Measurements from ENCODE around the gene ANKRD42.
A peak's percentile ranks its signal among the peaks of the same experiment; 100 is the strongest.
"Not testable (repeated sequence)": the region's sequence is repeated elsewhere in the genome, so short reads cannot be mapped to it uniquely, and the experiment has no call there.

Gene ANKRD42

DNA sequence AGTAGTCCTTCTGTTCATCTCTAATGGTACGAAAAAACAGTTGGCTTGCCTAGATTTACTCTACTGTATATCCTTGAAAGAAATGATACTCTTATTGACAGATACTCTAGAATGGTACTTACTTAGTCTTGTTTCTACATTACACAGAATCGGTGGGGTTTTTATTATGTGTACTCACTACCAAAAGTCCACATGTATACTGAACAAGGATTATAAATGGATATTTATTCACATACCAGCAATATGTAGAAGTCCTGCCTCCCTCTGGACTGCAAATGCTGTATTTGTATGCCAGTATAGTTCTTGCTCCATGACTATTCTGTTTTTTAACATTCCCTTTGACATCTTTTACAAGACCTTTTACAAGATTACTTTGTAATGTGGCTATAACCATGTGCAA lies 22.6 kb upstream of the ANKRD42 start:
- FAIRE-seq, result no peak

DNA sequence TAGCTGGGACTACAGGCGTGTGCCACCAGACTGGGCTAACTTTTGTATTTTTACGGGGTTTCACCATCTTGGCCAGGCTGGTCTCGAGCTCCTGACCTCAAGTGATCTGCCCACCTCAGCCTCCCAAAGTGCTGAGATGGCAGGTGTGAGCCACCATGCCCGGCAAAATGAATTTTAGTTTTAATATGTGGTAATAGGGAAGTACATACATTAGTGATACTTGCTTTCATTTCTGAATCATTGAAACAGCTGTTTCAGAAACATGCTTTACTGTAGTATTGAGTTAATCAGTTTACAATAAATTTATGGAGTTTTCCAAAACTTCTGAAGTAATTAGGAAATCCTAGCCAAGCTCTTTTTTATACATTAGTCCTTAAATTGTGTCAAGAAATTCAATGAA lies 21.0 kb upstream of the ANKRD42 start:
- no peak for FAIRE-seq
- DNase-seq (ENCODE audit: insufficient read length, low spot score), result no peak

More for the DNA sequence above, 22.6 kb upstream of the ANKRD42 start:
- DNase-seq (ENCODE audit: insufficient read length, low spot score), result no peak

DNA sequence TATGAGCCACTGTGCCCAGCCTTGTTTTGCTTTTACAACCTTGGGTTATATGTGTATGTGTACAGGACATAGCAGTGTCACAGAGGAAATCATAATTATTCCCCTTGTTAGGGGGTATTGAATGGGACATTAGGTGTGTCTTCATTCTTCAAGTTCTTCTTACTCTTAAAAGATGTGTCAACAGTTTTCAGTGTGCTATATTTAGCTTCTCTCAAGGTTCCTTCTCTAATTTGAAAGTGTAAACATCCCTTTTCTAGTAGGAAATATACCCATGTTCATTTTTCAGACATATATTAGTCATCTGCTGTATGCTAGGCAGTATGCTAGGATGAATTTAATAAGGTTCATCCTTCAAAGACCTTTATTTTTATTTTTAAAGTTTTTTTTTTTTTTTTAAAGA lies 19.5 kb upstream of the ANKRD42 start:
- DNase-seq (ENCODE audit: insufficient read length, low spot score) (no peak), FAIRE-seq (no peak)

DNA sequence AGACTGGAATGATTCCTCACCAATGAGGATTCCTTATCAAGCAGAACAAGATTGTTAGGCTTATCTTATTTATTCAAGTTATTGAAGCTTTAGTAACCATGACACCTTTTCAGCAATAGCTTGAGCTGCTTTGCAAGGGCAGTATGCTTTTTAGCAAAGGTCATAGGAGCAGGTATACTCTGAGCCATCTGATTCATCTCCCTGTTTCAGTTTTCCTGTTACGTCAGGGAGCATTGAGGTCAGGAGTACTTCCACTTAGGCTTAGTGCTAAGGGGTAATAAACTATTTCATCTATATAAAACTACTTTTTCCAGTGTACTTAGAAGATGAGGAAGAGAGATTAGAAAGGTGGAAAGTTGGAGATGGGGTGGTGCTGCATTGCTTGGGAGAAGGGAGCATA lies 17.7 kb upstream of the ANKRD42 start:
- FAIRE-seq (no peak), DNase-seq (ENCODE audit: insufficient read length, low spot score) (no peak)

DNA sequence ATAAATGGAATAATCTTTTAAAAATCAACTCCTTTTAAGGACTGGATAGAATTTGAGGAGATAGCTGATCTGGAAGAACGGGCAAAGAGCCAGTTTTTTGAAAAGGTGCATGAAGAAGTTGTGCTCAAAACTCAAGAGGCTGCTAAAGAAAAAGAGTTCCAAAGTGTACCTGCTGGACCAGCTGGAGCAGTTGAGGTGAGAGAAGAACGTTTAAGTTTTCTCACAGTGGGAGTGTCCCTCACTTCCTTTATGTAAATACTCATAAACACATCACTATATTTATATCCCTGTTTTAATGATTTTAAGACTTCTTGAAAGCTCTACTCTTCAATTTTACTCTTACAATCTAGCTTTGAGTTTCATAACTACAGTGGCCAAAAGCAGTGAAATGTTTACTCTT lies 11.7 kb upstream of the ANKRD42 start:
- FAIRE-seq (no peak), DNase-seq (ENCODE audit: insufficient read length, low spot score) (no peak)

GRCh38 chr11:83185767-83186166 lies 7.7 kb upstream of the ANKRD42 start:
- no peak for DNase-seq (ENCODE audit: insufficient read length, low spot score)
- no peak for FAIRE-seq

GRCh38 chr11:83187465-83187864 lies 6.0 kb upstream of the ANKRD42 start:
- FAIRE-seq (no peak), DNase-seq (ENCODE audit: insufficient read length, low spot score) (no peak)

GRCh38 chr11:83191491-83191890 lies 2.0 kb upstream of the ANKRD42 start:
- FAIRE-seq, result no peak
- no peak for DNase-seq (ENCODE audit: insufficient read length, low spot score)

DNA sequence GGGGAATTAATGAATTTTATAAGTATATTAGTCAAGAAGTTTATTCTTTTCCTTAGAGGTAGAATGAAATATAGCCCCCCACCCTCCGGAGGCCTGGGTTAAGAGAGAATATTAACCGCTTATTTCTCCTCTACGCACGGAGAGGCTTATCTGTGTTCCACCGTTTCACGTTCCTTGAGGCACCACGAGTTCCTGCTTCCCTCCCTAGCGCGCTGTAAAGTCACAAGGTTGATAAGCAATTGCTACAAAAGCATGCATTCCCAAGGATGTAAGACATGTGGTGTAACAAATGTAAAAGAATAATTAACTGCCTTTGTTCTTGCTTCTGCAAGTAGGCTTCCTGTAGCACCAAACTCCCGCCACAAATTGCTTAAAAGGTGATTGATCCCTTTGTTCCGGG lies 1.5 kb upstream of the ANKRD42 start:
- DNase-seq (ENCODE audit: insufficient read length, low spot score) (no peak), FAIRE-seq (no peak)

DNA sequence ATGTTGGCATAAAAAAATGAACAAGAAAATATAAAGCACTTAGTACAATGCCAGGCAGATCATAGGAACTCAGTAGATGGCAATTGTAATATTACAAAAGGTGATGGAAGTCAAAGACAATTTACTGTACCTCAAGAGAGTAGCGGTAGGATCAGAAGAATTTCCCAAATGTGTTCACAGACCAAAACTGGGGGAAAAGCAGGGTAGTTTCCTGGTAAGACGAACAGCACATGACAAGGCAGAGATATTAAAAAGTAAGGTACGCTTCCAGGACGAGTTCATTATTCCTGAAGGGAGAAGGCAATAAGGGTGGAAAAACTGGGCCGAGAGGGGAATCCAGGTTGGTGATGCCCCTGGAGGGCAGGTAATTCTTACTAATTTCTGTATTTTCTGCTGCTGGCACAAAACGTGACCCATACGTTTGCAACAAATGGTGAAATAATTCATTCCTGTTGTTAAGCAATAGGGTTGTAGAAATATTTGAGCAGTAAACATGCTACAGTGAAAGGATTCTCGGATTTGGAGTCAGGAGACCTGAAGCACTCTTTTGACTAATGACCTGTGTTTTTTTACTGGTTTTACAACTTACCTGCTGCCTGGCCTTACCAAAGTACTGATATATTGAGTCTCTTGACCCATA lies 786 bp upstream of the ANKRD42 start:
- FAIRE-seq, result no peak
- no peak for DNase-seq (ENCODE audit: insufficient read length, low spot score)

DNA sequence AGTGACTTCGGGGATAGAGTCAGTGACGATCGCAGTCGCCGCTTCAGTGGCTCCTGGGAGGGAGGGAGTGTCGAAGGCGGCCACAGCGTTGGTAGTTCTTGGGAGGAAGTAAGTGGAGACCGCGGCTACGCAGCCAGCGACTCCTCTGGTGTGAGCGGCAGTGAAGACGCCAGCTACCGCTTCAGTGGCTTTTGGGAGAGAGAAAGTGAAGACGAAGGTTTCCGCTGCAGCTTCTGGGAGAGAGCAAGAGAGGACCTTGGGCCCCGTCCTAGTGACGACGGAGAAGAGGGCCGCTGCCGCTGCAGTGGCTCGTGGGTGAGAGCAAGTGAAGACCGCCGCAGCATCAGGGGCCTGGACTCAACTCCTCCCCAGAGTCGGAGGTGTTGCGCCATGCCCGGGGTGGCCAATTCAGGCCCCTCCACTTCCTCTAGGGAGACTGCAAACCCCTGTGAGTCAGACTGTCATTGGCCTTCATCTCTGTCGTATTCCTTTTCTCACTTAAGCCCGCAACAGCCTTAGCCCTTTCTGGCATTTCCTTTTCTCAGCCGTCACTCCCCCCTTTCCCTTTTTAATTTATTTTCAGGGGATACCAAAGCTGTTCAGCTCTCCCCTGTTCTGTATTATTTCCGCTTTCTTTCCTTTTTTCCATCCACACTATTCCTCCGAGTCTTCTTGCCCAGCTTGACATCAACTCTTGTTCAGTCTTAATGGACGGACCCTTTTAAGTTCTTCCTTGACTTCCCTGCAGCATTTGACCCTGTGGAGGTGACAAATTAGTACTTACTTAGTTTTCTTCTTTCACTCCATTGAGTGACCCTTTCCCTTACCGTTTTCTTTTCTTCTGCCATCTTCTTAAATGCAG lies 1.0 kb downstream of the ANKRD42 start:
- DNase-seq (ENCODE audit: insufficient read length, low spot score), result peak; percentile 19
- peak; percentile 55 for FAIRE-seq

DNA sequence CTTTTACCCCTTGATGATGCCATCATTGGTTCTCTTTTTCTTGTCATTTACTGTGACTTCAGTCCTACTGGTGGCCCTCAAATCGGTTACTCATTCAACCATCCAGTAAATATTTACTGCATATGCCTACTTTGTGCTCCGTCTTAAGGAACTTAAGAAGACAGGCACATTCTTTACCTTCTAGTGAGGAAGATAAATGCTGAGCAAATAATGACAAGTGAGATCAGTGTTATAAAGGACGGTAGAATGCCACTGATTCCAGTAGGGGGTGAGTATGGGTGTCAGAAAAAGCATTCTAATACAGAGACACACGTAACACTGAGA lies 1.6 kb downstream of the ANKRD42 start:
- no peak for DNase-seq (ENCODE audit: insufficient read length, low spot score)
- no peak for FAIRE-seq

GRCh38 chr11:83195649-83196048 lies 2.1 kb downstream of the ANKRD42 start:
- DNase-seq (ENCODE audit: insufficient read length, low spot score) (no peak), FAIRE-seq (no peak)

DNA sequence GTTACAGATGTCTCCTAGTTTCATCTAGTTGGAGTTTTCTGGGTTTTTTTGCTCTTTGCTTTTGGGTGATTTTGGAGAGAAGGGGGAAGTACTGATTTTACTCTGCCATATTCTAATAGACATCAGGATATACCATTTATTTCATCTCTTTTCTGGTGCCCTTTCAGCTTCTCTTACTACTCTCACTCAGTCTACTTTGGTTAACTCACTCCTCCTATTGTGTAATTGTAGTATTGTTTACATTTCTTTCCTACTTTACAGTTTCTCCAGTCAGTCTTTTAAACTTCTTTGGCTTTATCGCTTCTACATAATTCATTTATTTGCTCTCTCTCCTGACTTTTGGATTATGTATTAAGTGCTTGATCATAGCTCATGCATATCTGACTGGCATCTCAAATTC lies 6.5 kb downstream of the ANKRD42 start:
- no peak for FAIRE-seq
- no peak for DNase-seq (ENCODE audit: insufficient read length, low spot score)

DNA sequence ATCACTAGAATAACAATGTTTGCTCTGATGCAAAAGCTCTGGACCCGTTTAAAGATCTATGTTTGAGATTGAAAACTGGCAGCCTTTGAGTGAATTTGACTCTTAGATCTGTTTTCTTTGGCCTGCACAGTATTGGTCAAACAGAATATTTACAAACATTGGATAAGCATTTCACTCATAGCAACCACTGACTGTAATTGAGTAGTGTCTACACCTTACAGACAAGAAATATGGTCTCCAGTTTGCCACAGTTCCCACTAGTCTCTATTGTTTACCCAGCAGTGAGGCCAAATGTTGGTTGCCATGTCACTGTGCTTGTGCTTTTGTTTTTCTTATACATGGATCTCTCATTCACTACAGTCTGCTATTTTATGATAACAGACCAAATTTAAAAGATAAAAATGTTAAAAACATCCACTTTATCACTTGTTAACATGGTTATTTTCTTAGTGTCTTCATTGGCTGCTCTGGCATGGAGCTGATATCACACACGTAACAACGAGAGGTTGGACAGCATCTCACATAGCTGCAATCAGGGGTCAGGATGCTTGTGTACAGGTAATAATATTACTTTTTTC lies 12.2 kb downstream of the ANKRD42 start:
- DNase-seq (ENCODE audit: insufficient read length, low spot score), result no peak
- no peak for FAIRE-seq

- DNase-seq (ENCODE audit: insufficient read length, low spot score) (no peak), FAIRE-seq (no peak)
Measured at GRCh38 chr11:83206221-83206620, 12.7 kb downstream of the ANKRD42 start.

GRCh38 chr11:83206771-83207382 lies 13.4 kb downstream of the ANKRD42 start:
- FAIRE-seq, result not testable (repeated sequence)

DNA sequence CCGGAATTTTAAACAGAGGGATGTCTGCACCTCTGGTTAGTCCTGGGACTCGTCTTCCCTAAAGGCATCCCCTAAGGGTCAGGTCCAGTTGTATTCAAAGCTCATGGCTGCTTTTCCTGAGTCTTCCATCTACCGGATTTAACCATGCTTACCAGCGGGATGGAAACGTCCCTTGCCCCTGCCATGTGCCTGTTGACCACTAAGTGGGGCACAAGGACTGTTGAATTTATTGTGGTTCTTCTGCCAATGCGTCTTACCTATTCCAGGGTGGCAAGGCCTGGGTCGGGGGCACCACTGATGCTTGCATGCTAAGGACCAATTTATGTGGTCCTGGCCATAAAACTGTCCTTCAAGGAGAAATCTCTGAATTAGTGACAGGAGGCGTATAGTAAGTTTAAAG lies 25.6 kb downstream of the ANKRD42 start:
- no peak for FAIRE-seq

More at GRCh38 chr11:83206771-83207382, 13.4 kb downstream of the ANKRD42 start:
- not testable (repeated sequence) for DNase-seq (ENCODE audit: insufficient read length, low spot score)

GRCh38 chr11:83220260-83220659 lies 26.7 kb downstream of the ANKRD42 start:
- DNase-seq (ENCODE audit: insufficient read length, low spot score) (no peak), FAIRE-seq (no peak)

More for the DNA sequence above, 25.6 kb downstream of the ANKRD42 start:
- DNase-seq (ENCODE audit: insufficient read length, low spot score), result no peak

DNA sequence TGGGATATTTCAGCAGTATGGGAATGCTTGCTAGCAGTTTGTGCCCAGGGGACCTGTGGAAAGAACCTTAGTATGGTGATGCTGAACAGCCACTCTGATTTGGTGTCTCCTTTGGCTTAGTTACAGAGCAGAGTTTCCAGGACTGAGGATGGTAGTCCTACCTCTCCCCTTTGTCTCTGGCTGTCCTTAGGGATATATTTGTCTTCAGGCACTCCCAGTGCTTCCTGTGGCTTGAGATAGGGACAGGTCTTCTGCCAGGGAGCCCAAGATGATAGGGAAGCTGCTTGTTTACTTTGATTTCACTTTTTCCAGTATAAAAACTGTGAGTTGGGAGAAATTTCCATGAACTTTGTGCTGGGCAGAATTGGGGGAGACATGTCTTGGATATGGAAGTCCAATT lies 28.2 kb downstream of the ANKRD42 start:
- DNase-seq (ENCODE audit: insufficient read length, low spot score) (no peak), FAIRE-seq (no peak)

DNA sequence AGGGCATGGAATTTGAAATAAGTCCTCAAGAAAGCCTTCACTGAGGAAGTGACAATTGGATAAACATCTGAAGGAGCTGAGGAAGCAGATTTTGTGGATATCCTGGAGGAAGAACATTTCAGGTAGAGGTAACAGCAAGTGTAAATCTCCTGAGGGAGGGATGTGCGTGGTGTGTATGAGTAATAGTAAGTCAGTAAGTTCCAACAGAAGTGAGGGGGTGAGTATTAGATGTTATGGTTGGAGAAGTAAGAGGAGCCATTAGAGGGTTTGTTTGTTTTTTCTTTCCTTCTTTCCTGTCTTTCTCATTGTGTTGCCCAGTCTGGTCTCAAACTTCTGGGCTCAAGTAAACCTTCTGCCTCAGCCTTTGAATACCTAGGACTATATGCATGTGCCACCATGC lies 29.0 kb downstream of the ANKRD42 start:
- no peak for DNase-seq (ENCODE audit: insufficient read length, low spot score)

DNA sequence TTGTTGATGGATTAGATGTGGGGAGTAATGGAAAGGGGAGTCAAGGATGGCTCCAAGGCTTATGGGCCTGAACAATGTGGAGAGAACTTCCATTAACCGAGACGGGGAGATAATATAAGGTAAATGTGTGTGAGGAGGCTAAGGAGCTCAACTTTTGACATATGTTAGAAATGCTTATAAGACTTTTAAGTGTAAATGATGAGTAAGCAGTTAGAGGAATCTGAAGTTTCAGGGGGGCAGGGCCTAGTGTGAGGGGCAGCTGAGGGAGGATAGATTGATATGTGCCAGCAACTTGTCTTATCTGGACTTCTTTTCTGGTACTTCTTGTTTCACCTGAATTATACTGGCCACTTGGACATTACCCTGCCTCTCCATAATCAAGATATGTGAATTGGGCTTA lies 29.9 kb downstream of the ANKRD42 start:
- FAIRE-seq, result no peak
- no peak for DNase-seq (ENCODE audit: insufficient read length, low spot score)

More for the DNA sequence above, 29.0 kb downstream of the ANKRD42 start:
- no peak for FAIRE-seq
